Measurements from ENCODE around the gene DIABLO.

- TF ChIP-seq EZH2 (IDR thresholded peaks at IDR 0.05) (no peak), POLR2AphosphoS5 (IDR thresholded peaks at IDR 0.05; ENCODE audit: borderline replicate concordance, low read depth, low read length) (no peak), FOXP2 (optimal IDR thresholded peaks at IDR 0.05; ENCODE audit: control extremely low read depth, extremely low read length, insufficient read depth) (no peak)
These were observed 10.1 kb downstream of the DIABLO start for GRCh38 chr12:122215771-122216170.

Data from SK-N-MC (cell line).